ENCODE results near the gene DYNC1H1. TPM values are rescaled to one million over a fixed set of nuclear protein-coding genes. Genes with fewer than 3 reads are reported as not detected.

Gene DYNC1H1
- total RNA-seq (2014; rRNA removed; shearing (Covaris generic)), result 210 and 226 TPM in 2 replicates

- no peaks in the 10 kb centered on the region; the same call in 1 of the 2 replicates for H3K36me3 ChIP-seq (replicated peaks; ENCODE audit: control insufficient read depth, insufficient read depth, low read length)
- DNase-seq, result peak; percentile 98
- H3K27me3 ChIP-seq (ENCODE audit: control insufficient read depth, insufficient read depth, low read length), result peaks cover 6% of the 10 kb centered on the region
- H3K4me3 ChIP-seq (ENCODE audit: insufficient read depth, low read depth, low read length), result peak within 1 kb of the TSS; percentile 99
Measured at GRCh38 chr14:101964297-101965180, at the start of gene DYNC1H1. DYNC1H1 (plus strand) TSS chr14:101964573; CDS start chr14:101964692, 119 bp downstream.

GRCh38 chr14:101915871-101916815 is 48.2 kb upstream of the DYNC1H1 start:
- peaks cover 1% of the 10 kb centered on the region; the same call in 1 of the 2 replicates for H3K36me3 ChIP-seq (replicated peaks; ENCODE audit: control insufficient read depth, insufficient read depth, low read length)
- H3K27me3 ChIP-seq (ENCODE audit: control insufficient read depth, insufficient read depth, low read length), result no peaks in the 10 kb centered on the region
- no peak for DNase-seq
- H3K4me3 ChIP-seq (ENCODE audit: insufficient read depth, low read depth, low read length), result no peak overlapping the region

GRCh38 chr14:101916816-101917412 is 47.5 kb upstream of the DYNC1H1 start:
- Histone ChIP-seq H3K27me3 (ENCODE audit: control insufficient read depth, insufficient read depth, low read length) (no peaks in the 10 kb centered on the region), H3K4me3 (ENCODE audit: insufficient read depth, low read depth, low read length) (no peak overlapping the region), H3K36me3 (replicated peaks; ENCODE audit: control insufficient read depth, insufficient read depth, low read length) (peaks cover 2% of the 10 kb centered on the region; the same call in 1 of the 2 replicates)
- DNase-seq, result peak; percentile 49

- H3K27me3 ChIP-seq (ENCODE audit: control insufficient read depth, insufficient read depth, low read length), result no peaks in the 10 kb centered on the region
- H3K4me3 ChIP-seq (ENCODE audit: insufficient read depth, low read depth, low read length), result no peak overlapping the region
- peak; percentile 67 for DNase-seq
- peaks cover 2% of the 10 kb centered on the region; the same call in 1 of the 2 replicates for H3K36me3 ChIP-seq (replicated peaks; ENCODE audit: control insufficient read depth, insufficient read depth, low read length)
Measured at GRCh38 chr14:101917413-101918017, 46.9 kb upstream of the DYNC1H1 start.

- DNase-seq, result peak; percentile 94
- no peaks in the 10 kb centered on the region for H3K27me3 ChIP-seq (ENCODE audit: control insufficient read depth, insufficient read depth, low read length)
- H3K36me3 ChIP-seq (replicated peaks; ENCODE audit: control insufficient read depth, insufficient read depth, low read length), result peaks cover 2% of the 10 kb centered on the region; the same call in 1 of the 2 replicates
- no peak overlapping the region for H3K4me3 ChIP-seq (ENCODE audit: insufficient read depth, low read depth, low read length)
Measured at GRCh38 chr14:101918065-101918989, 46.0 kb upstream of the DYNC1H1 start.

GRCh38 chr14:101920271-101920670 is 44.1 kb upstream of the DYNC1H1 start:
- Histone ChIP-seq H3K4me3 (ENCODE audit: insufficient read depth, low read depth, low read length) (no peak overlapping the region), H3K36me3 (replicated peaks; ENCODE audit: control insufficient read depth, insufficient read depth, low read length) (peaks cover 1% of the 10 kb centered on the region; the same call in 1 of the 2 replicates), H3K27me3 (ENCODE audit: control insufficient read depth, insufficient read depth, low read length) (no peaks in the 10 kb centered on the region)
- DNase-seq, result no peak

GRCh38 chr14:101922866-101923265 is 41.5 kb upstream of the DYNC1H1 start:
- no peak for DNase-seq
- Histone ChIP-seq H3K4me3 (ENCODE audit: insufficient read depth, low read depth, low read length) (no peak overlapping the region), H3K36me3 (replicated peaks; ENCODE audit: control insufficient read depth, insufficient read depth, low read length) (peaks cover 1% of the 10 kb centered on the region; the same call in 1 of the 2 replicates), H3K27me3 (ENCODE audit: control insufficient read depth, insufficient read depth, low read length) (no peaks in the 10 kb centered on the region)

GRCh38 chr14:101925152-101925551 is 39.2 kb upstream of the DYNC1H1 start:
- peaks cover 1% of the 10 kb centered on the region; the same call in 1 of the 2 replicates for H3K36me3 ChIP-seq (replicated peaks; ENCODE audit: control insufficient read depth, insufficient read depth, low read length)
- no peaks in the 10 kb centered on the region for H3K27me3 ChIP-seq (ENCODE audit: control insufficient read depth, insufficient read depth, low read length)
- no peak overlapping the region for H3K4me3 ChIP-seq (ENCODE audit: insufficient read depth, low read depth, low read length)
- DNase-seq, result no peak

- Histone ChIP-seq H3K4me3 (ENCODE audit: insufficient read depth, low read depth, low read length) (no peak overlapping the region), H3K27me3 (ENCODE audit: control insufficient read depth, insufficient read depth, low read length) (no peaks in the 10 kb centered on the region), H3K36me3 (replicated peaks; ENCODE audit: control insufficient read depth, insufficient read depth, low read length) (peaks cover 1% of the 10 kb centered on the region; the same call in 1 of the 2 replicates)
- no peak for DNase-seq
Measured at GRCh38 chr14:101926085-101926484, 38.3 kb upstream of the DYNC1H1 start.

- DNase-seq, result no peak
Measured at GRCh38 chr14:101926620-101927019, 37.8 kb upstream of the DYNC1H1 start.

GRCh38 chr14:101927859-101928258 is 36.5 kb upstream of the DYNC1H1 start:
- Histone ChIP-seq H3K27me3 (ENCODE audit: control insufficient read depth, insufficient read depth, low read length) (no peaks in the 10 kb centered on the region), H3K36me3 (replicated peaks; ENCODE audit: control insufficient read depth, insufficient read depth, low read length) (no peaks in the 10 kb centered on the region; the same call in 1 of the 2 replicates), H3K4me3 (ENCODE audit: insufficient read depth, low read depth, low read length) (no peak overlapping the region)
- no peak for DNase-seq

More at GRCh38 chr14:101926620-101927019, 37.8 kb upstream of the DYNC1H1 start:
- Histone ChIP-seq H3K27me3 (ENCODE audit: control insufficient read depth, insufficient read depth, low read length) (no peaks in the 10 kb centered on the region), H3K4me3 (ENCODE audit: insufficient read depth, low read depth, low read length) (no peak overlapping the region), H3K36me3 (replicated peaks; ENCODE audit: control insufficient read depth, insufficient read depth, low read length) (peaks cover 1% of the 10 kb centered on the region; the same call in 1 of the 2 replicates)

- no peaks in the 10 kb centered on the region for H3K36me3 ChIP-seq (replicated peaks; ENCODE audit: control insufficient read depth, insufficient read depth, low read length)
- no peaks in the 10 kb centered on the region for H3K27me3 ChIP-seq (ENCODE audit: control insufficient read depth, insufficient read depth, low read length)
- no peak overlapping the region for H3K4me3 ChIP-seq (ENCODE audit: insufficient read depth, low read depth, low read length)
- DNase-seq, result no peak
Measured at GRCh38 chr14:101928415-101928841, 35.9 kb upstream of the DYNC1H1 start.

- H3K4me3 ChIP-seq (ENCODE audit: insufficient read depth, low read depth, low read length), result no peak overlapping the region
- DNase-seq, result no peak
- H3K36me3 ChIP-seq (replicated peaks; ENCODE audit: control insufficient read depth, insufficient read depth, low read length), result no peaks in the 10 kb centered on the region
- H3K27me3 ChIP-seq (ENCODE audit: control insufficient read depth, insufficient read depth, low read length), result no peaks in the 10 kb centered on the region
Measured at GRCh38 chr14:101929096-101929495, 35.3 kb upstream of the DYNC1H1 start.

Measured in H7 (cell line).